ENCODE results near the gene SLC25A21. TPM values are rescaled to one million over a fixed set of nuclear protein-coding genes. Genes with fewer than 3 reads are reported as not detected.

Gene SLC25A21
- total and polyA plus RNA-seq, 7 donors, result 0.13 to 1.5 (median 1.1) TPM; not detected in 2

DNA sequence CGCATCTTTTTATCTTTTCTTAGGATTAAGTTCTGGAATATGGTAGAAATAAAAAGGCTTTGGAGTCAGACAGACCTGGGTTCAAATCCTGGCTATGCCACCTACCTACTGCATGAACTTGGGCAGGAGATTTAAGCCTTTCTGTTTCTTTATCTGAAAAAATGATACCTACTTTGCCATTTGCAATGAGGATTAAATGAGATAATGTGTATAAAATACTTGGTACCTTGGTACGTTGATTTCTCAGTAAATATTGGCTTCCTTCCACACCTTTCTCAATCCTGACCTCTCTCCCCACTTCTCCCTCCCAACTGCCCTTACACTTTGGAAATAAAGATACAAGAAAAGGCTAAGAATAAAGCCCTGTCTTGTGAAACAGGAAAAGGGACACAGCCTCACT lies 338.1 kb downstream of the SLC25A21 start:
- Histone ChIP-seq H3K4me3 (no peak overlapping the region), H3K27ac (no peak overlapping the region), H3K4me1 (no peaks in the 10 kb centered on the region), H3K9me3 (no peaks in the 10 kb centered on the region), H3K36me3 (no peaks in the 10 kb centered on the region), H3K27me3 (no peaks in the 10 kb centered on the region)
- intact Hi-C loops (cut with DNase I), result no loop called here
- TF ChIP-seq POLR2AphosphoS5 (IDR thresholded peaks at IDR 0.05), result no peak
- TF ChIP-seq POLR2A (IDR thresholded peaks at IDR 0.05), result no peak
- no peak for TF ChIP-seq EP300 (IDR thresholded peaks at IDR 0.05)
- TF ChIP-seq, protein P1, sequence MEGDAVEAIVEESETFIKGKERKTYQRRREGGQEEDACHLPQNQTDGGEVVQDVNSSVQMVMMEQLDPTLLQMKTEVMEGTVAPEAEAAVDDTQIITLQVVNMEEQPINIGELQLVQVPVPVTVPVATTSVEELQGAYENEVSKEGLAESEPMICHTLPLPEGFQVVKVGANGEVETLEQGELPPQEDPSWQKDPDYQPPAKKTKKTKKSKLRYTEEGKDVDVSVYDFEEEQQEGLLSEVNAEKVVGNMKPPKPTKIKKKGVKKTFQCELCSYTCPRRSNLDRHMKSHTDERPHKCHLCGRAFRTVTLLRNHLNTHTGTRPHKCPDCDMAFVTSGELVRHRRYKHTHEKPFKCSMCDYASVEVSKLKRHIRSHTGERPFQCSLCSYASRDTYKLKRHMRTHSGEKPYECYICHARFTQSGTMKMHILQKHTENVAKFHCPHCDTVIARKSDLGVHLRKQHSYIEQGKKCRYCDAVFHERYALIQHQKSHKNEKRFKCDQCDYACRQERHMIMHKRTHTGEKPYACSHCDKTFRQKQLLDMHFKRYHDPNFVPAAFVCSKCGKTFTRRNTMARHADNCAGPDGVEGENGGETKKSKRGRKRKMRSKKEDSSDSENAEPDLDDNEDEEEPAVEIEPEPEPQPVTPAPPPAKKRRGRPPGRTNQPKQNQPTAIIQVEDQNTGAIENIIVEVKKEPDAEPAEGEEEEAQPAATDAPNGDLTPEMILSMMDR (IDR thresholded peaks at IDR 0.05), result no peak
- no peak for DNase-seq
- WGBS, 2 donors, result 73 to 85% methylated on average over 2 of the region's 2 CpGs

DNA sequence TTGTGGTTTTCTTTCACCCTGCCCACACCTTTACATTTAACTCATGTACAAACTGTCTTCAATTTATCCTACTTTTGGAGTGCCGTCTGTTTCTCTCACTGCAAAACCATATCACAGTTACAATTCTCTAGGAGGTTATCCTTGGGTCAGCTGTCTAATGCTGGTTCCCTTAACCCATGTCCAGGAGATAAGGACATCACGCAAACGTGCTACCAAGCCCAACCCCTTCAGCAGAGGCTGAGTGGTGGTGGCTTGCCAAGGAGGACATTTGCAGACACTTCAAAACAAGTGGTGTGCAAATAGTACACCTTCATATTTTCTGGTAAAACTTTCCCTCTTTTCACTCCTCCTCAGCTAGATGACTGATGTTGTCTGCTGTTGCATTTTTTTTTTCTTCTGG lies 342.9 kb downstream of the SLC25A21 start:
- WGBS, 2 donors, result 80 to 82% methylated on average over 3 of the region's 3 CpGs
- Histone ChIP-seq H3K27ac (no peak overlapping the region), H3K4me1 (no peaks in the 10 kb centered on the region), H3K27me3 (no peaks in the 10 kb centered on the region), H3K36me3 (no peaks in the 10 kb centered on the region), H3K4me3 (no peak overlapping the region), H3K9me3 (no peaks in the 10 kb centered on the region)
- no peak for DNase-seq
- intact Hi-C loops (cut with DNase I), result no loop called here
- TF ChIP-seq POLR2AphosphoS5 (IDR thresholded peaks at IDR 0.05) (no peak), POLR2A (IDR thresholded peaks at IDR 0.05) (no peak), EP300 (IDR thresholded peaks at IDR 0.05) (no peak)
- TF ChIP-seq, protein P1 (IDR thresholded peaks at IDR 0.05), result no peak

DNA sequence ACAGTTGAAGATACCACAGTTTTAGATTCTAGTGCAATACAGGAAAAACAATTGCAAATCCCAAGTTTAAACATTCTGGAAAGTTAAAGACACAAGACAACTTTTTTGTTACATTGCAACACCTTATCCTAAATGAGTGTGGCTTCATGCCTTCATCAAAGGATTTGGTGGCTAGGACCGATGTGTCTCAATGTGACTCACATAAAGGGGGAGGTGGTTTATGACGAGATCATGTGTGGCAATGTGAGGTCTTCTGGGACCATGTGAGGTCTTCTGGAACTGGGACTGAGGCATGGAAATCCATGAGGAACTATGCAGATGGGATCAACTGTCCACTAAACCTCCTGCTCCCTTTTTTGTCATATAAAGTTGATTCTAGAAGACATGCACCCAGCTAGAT lies 344.5 kb downstream of the SLC25A21 start:
- no peak for TF ChIP-seq EP300 (IDR thresholded peaks at IDR 0.05)
- TF ChIP-seq, protein P1 (IDR thresholded peaks at IDR 0.05), result no peak
- TF ChIP-seq POLR2A (IDR thresholded peaks at IDR 0.05), result no peak
- no peak for TF ChIP-seq POLR2AphosphoS5 (IDR thresholded peaks at IDR 0.05)
- DNase-seq, result no peak
- intact Hi-C loops (cut with DNase I), result no loop called here
- no peaks in the 10 kb centered on the region for H3K36me3 ChIP-seq
- no peak overlapping the region for H3K27ac ChIP-seq
- WGBS, 2 donors, result 0% methylated on average over 2 of the region's 2 CpGs
- H3K9me3 ChIP-seq, result no peaks in the 10 kb centered on the region
- H3K4me3 ChIP-seq, result no peak overlapping the region
- no peaks in the 10 kb centered on the region for H3K4me1 ChIP-seq
- H3K27me3 ChIP-seq, result no peaks in the 10 kb centered on the region

DNA sequence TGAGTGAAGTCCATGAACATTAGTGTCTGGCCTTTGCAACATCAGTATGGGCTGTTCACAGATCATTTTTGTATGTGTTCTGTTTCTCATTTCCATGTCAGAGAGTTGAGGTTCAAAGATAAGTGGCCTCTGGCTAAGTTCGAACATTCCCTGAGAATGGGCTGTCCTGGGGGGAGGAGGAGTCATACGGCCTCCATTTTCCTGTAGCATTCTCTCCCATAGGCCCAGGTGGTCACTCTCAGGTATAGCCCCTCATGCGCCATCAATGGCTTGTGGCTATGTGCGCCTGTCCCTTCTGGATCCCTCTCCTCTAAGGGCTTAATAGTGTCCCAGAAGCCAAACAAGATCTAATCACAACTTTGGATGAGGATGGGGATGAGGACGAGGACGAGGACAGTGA lies 345.8 kb downstream of the SLC25A21 start:
- no peaks in the 10 kb centered on the region for H3K27me3 ChIP-seq
- no peak overlapping the region for H3K27ac ChIP-seq
- no peak for DNase-seq
- intact Hi-C loops (cut with DNase I), result no loop called here
- no peaks in the 10 kb centered on the region for H3K4me1 ChIP-seq
- H3K36me3 ChIP-seq, result no peaks in the 10 kb centered on the region
- 88 to 89% methylated on average over 6 of the region's 6 CpGs for WGBS, 2 donors
- no peak overlapping the region for H3K4me3 ChIP-seq
- TF ChIP-seq, protein P1 (IDR thresholded peaks at IDR 0.05), result no peak
- no peak for TF ChIP-seq POLR2AphosphoS5 (IDR thresholded peaks at IDR 0.05)
- TF ChIP-seq POLR2A (IDR thresholded peaks at IDR 0.05), result no peak
- no peak for TF ChIP-seq EP300 (IDR thresholded peaks at IDR 0.05)
- no peaks in the 10 kb centered on the region for H3K9me3 ChIP-seq

DNA sequence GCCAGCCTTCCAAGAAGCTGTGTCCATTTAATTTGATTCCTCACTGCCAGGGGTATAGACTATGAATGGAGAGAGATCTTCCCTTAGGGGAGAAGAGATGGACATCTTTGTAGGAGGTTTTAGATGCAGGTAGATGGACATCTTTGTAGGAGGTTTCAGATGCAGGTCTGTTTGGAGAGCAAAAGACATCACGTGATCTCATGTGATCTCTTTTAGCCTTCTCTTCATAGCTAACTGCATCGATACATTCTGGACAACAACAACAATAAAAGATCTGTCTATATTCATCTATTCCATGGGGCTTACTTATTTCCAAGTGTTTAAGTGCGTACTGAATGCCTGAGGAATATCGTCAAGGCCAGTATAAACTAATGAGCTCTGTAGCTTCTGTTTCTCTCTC lies 347.6 kb downstream of the SLC25A21 start:
- Histone ChIP-seq H3K9me3 (no peaks in the 10 kb centered on the region), H3K27ac (no peak overlapping the region), H3K27me3 (no peaks in the 10 kb centered on the region), H3K36me3 (no peaks in the 10 kb centered on the region), H3K4me3 (no peak overlapping the region), H3K4me1 (no peaks in the 10 kb centered on the region)
- no peak for DNase-seq
- TF ChIP-seq POLR2AphosphoS5 (IDR thresholded peaks at IDR 0.05) (no peak), POLR2A (IDR thresholded peaks at IDR 0.05) (no peak), EP300 (IDR thresholded peaks at IDR 0.05) (no peak)
- TF ChIP-seq, protein P1 (IDR thresholded peaks at IDR 0.05), result no peak
- intact Hi-C loops (cut with DNase I), result no loop called here
- WGBS, 2 donors, result 93 to 95% methylated on average over 4 of the region's 4 CpGs
